OCI-LY1 (cell line): Measurements from ENCODE around the gene ZNRF1.

Experiments used
- CTCF ChIP-seq: fragments of 200-600 bp; sonication (generic), shearing (Covaris generic); IDR thresholded peaks from 2 replicates; pipeline ENCODE4 v1.5.1; 2017; ENCODE audit warnings: mild to moderate bottlenecking, antibody characterized with exemption, low read length, moderate library complexity, mixed read lengths
- EZH2 ChIP-seq: fragments of 200-600 bp; sonication (generic), shearing (Covaris generic); IDR thresholded peaks from 2 replicates; pipeline ENCODE4 v1.8.0; 2017; ENCODE audit warnings: borderline replicate concordance, mixed run types, mild to moderate bottlenecking, antibody characterized with exemption, low read length, moderate library complexity, mixed read lengths

GRCh38 chr16:75027520-75028300 is 28.9 kb downstream of the ZNRF1 start:
- TF ChIP-seq EZH2 (no peak), CTCF (no peak)
